ENCODE measurements around the gene TRIO.

Gene TRIO

GRCh38 chr5:14465116-14465515, 322.0 kb downstream of the TRIO start:
- Histone ChIP-seq H3K9ac (ENCODE audit: low read depth, low read length) (no peak overlapping the region), H3K9me3 (ENCODE audit: insufficient read depth, low read depth, low read length) (no peaks in the 10 kb centered on the region), H3K36me3 (ENCODE audit: insufficient read depth, low read depth, low read length) (peaks cover 72% of the 10 kb centered on the region), H3K4me3 (ENCODE audit: low read length) (no peak overlapping the region), H3K4me1 (ENCODE audit: insufficient read depth, low read length) (no peaks in the 10 kb centered on the region), H3K27me3 (ENCODE audit: insufficient read depth, low read length) (no peaks in the 10 kb centered on the region), H3K27ac (ENCODE audit: low read length) (no peak overlapping the region)

GRCh38 chr5:14465776-14466175, 322.6 kb downstream of the TRIO start:
- peaks cover 72% of the 10 kb centered on the region for H3K36me3 ChIP-seq (ENCODE audit: insufficient read depth, low read depth, low read length)
- H3K27me3 ChIP-seq (ENCODE audit: insufficient read depth, low read length): no peaks in the 10 kb centered on the region
- H3K9ac ChIP-seq (ENCODE audit: low read depth, low read length): no peak overlapping the region
- no peak overlapping the region for H3K4me3 ChIP-seq (ENCODE audit: low read length)
- H3K4me1 ChIP-seq (ENCODE audit: insufficient read depth, low read length): no peaks in the 10 kb centered on the region
- H3K9me3 ChIP-seq (ENCODE audit: insufficient read depth, low read depth, low read length): no peaks in the 10 kb centered on the region
- H3K27ac ChIP-seq (ENCODE audit: low read length): no peak overlapping the region

GRCh38 chr5:14467251-14467650, 324.1 kb downstream of the TRIO start:
- no peak overlapping the region for H3K27ac ChIP-seq (ENCODE audit: low read length)
- H3K9ac ChIP-seq (ENCODE audit: low read depth, low read length): no peak overlapping the region
- H3K36me3 ChIP-seq (ENCODE audit: insufficient read depth, low read depth, low read length): peaks cover 71% of the 10 kb centered on the region
- H3K27me3 ChIP-seq (ENCODE audit: insufficient read depth, low read length): no peaks in the 10 kb centered on the region
- no peak overlapping the region for H3K4me3 ChIP-seq (ENCODE audit: low read length)
- no peaks in the 10 kb centered on the region for H3K4me1 ChIP-seq (ENCODE audit: insufficient read depth, low read length)
- no peaks in the 10 kb centered on the region for H3K9me3 ChIP-seq (ENCODE audit: insufficient read depth, low read depth, low read length)

- H3K36me3 ChIP-seq (ENCODE audit: insufficient read depth, low read depth, low read length): peaks cover 70% of the 10 kb centered on the region
- no peak overlapping the region for H3K4me3 ChIP-seq (ENCODE audit: low read length)
- no peak overlapping the region for H3K27ac ChIP-seq (ENCODE audit: low read length)
- H3K27me3 ChIP-seq (ENCODE audit: insufficient read depth, low read length): no peaks in the 10 kb centered on the region
- H3K9me3 ChIP-seq (ENCODE audit: insufficient read depth, low read depth, low read length): no peaks in the 10 kb centered on the region
- no peak overlapping the region for H3K9ac ChIP-seq (ENCODE audit: low read depth, low read length)
- H3K4me1 ChIP-seq (ENCODE audit: insufficient read depth, low read length): no peaks in the 10 kb centered on the region
Measured at GRCh38 chr5:14467886-14468285, 324.7 kb downstream of the TRIO start.

- no peak overlapping the region for H3K4me3 ChIP-seq (ENCODE audit: low read length)
- no peaks in the 10 kb centered on the region for H3K27me3 ChIP-seq (ENCODE audit: insufficient read depth, low read length)
- no peak overlapping the region for H3K9ac ChIP-seq (ENCODE audit: low read depth, low read length)
- H3K9me3 ChIP-seq (ENCODE audit: insufficient read depth, low read depth, low read length): no peaks in the 10 kb centered on the region
- H3K36me3 ChIP-seq (ENCODE audit: insufficient read depth, low read depth, low read length): peaks cover 70% of the 10 kb centered on the region
- H3K27ac ChIP-seq (ENCODE audit: low read length): no peak overlapping the region
- no peaks in the 10 kb centered on the region for H3K4me1 ChIP-seq (ENCODE audit: insufficient read depth, low read length)
Measured at GRCh38 chr5:14469551-14470377, 326.6 kb downstream of the TRIO start.

GRCh38 chr5:14471507-14471906, 328.4 kb downstream of the TRIO start:
- Histone ChIP-seq H3K9me3 (ENCODE audit: insufficient read depth, low read depth, low read length) (no peaks in the 10 kb centered on the region), H3K4me1 (ENCODE audit: insufficient read depth, low read length) (no peaks in the 10 kb centered on the region), H3K27ac (ENCODE audit: low read length) (no peak overlapping the region), H3K36me3 (ENCODE audit: insufficient read depth, low read depth, low read length) (peaks cover 68% of the 10 kb centered on the region), H3K4me3 (ENCODE audit: low read length) (no peak overlapping the region), H3K9ac (ENCODE audit: low read depth, low read length) (no peak overlapping the region), H3K27me3 (ENCODE audit: insufficient read depth, low read length) (no peaks in the 10 kb centered on the region)

GRCh38 chr5:14472986-14473567, 329.9 kb downstream of the TRIO start:
- no peak overlapping the region for H3K9ac ChIP-seq (ENCODE audit: low read depth, low read length)
- no peak overlapping the region for H3K4me3 ChIP-seq (ENCODE audit: low read length)
- peaks cover 73% of the 10 kb centered on the region for H3K36me3 ChIP-seq (ENCODE audit: insufficient read depth, low read depth, low read length)
- no peaks in the 10 kb centered on the region for H3K27me3 ChIP-seq (ENCODE audit: insufficient read depth, low read length)
- no peaks in the 10 kb centered on the region for H3K4me1 ChIP-seq (ENCODE audit: insufficient read depth, low read length)
- no peak overlapping the region for H3K27ac ChIP-seq (ENCODE audit: low read length)
- no peaks in the 10 kb centered on the region for H3K9me3 ChIP-seq (ENCODE audit: insufficient read depth, low read depth, low read length)

- H3K36me3 ChIP-seq (ENCODE audit: insufficient read depth, low read depth, low read length): peaks cover 90% of the 10 kb centered on the region
Measured at GRCh38 chr5:14475045-14475444, 331.9 kb downstream of the TRIO start.

GRCh38 chr5:14476786-14477435, 333.8 kb downstream of the TRIO start:
- peaks cover 92% of the 10 kb centered on the region for H3K36me3 ChIP-seq (ENCODE audit: insufficient read depth, low read depth, low read length)

More at GRCh38 chr5:14475045-14475444, 331.9 kb downstream of the TRIO start:
- Histone ChIP-seq H3K4me1 (ENCODE audit: insufficient read depth, low read length) (no peaks in the 10 kb centered on the region), H3K9me3 (ENCODE audit: insufficient read depth, low read depth, low read length) (no peaks in the 10 kb centered on the region), H3K27ac (ENCODE audit: low read length) (no peak overlapping the region), H3K27me3 (ENCODE audit: insufficient read depth, low read length) (no peaks in the 10 kb centered on the region), H3K9ac (ENCODE audit: low read depth, low read length) (no peak overlapping the region), H3K4me3 (ENCODE audit: low read length) (no peak overlapping the region)

GRCh38 chr5:14479143-14479696, 336.1 kb downstream of the TRIO start:
- Histone ChIP-seq H3K27ac (ENCODE audit: low read length) (no peak overlapping the region), H3K36me3 (ENCODE audit: insufficient read depth, low read depth, low read length) (peaks cover 92% of the 10 kb centered on the region)

More at GRCh38 chr5:14476786-14477435, 333.8 kb downstream of the TRIO start:
- no peaks in the 10 kb centered on the region for H3K4me1 ChIP-seq (ENCODE audit: insufficient read depth, low read length)
- no peak overlapping the region for H3K27ac ChIP-seq (ENCODE audit: low read length)
- H3K9me3 ChIP-seq (ENCODE audit: insufficient read depth, low read depth, low read length): no peaks in the 10 kb centered on the region
- H3K4me3 ChIP-seq (ENCODE audit: low read length): no peak overlapping the region
- H3K27me3 ChIP-seq (ENCODE audit: insufficient read depth, low read length): no peaks in the 10 kb centered on the region
- no peak overlapping the region for H3K9ac ChIP-seq (ENCODE audit: low read depth, low read length)

GRCh38 chr5:14481349-14481748, 338.2 kb downstream of the TRIO start:
- Histone ChIP-seq H3K9ac (ENCODE audit: low read depth, low read length) (no peak overlapping the region), H3K4me1 (ENCODE audit: insufficient read depth, low read length) (no peaks in the 10 kb centered on the region), H3K36me3 (ENCODE audit: insufficient read depth, low read depth, low read length) (peaks cover 91% of the 10 kb centered on the region), H3K27ac (ENCODE audit: low read length) (no peak overlapping the region), H3K9me3 (ENCODE audit: insufficient read depth, low read depth, low read length) (no peaks in the 10 kb centered on the region), H3K4me3 (ENCODE audit: low read length) (no peak overlapping the region), H3K27me3 (ENCODE audit: insufficient read depth, low read length) (no peaks in the 10 kb centered on the region)

More at GRCh38 chr5:14479143-14479696, 336.1 kb downstream of the TRIO start:
- Histone ChIP-seq H3K9me3 (ENCODE audit: insufficient read depth, low read depth, low read length) (no peaks in the 10 kb centered on the region), H3K4me1 (ENCODE audit: insufficient read depth, low read length) (no peaks in the 10 kb centered on the region), H3K27me3 (ENCODE audit: insufficient read depth, low read length) (no peaks in the 10 kb centered on the region), H3K9ac (ENCODE audit: low read depth, low read length) (no peak overlapping the region), H3K4me3 (ENCODE audit: low read length) (no peak overlapping the region)
